Tibial nerve (tissue), 4 donors: Measurements from ENCODE around the gene KCTD14. TPM values are rescaled to one million over a fixed set of nuclear protein-coding genes. Genes with fewer than 3 reads are reported as not detected.

ENCODE experiments used
- DNase-seq, 2 donors: peaks; one replicate each; pipeline ENCODE4 v3.0.0-alpha.2; 2019; ENCODE audit warnings: low spot score in 2 of 2
- H3K27ac ChIP-seq, 4 donors: fragments of 200-600 bp; sonication (generic) in 3 of 4; one replicate each; pipeline ENCODE4 v1.5.1; 2017 to 2019; ENCODE audit warnings: mild to moderate bottlenecking in 1 of 4
- H3K27me3 ChIP-seq, 2 donors: fragments of 200-600 bp; sonication (generic) in 1 of 2; one replicate each; pipeline versions ENCODE4 v1.5.1 to v1.6.0; 2017 to 2019
- H3K36me3 ChIP-seq, 3 donors: fragments of 200-600 bp; sonication (generic); one replicate each; pipeline ENCODE4 v1.5.1; 2018 to 2019
- H3K4me1 ChIP-seq, 4 donors: fragments of 200-600 bp; sonication (generic) in 3 of 4; one replicate each; pipeline ENCODE4 v1.5.1; 2017 to 2019
- H3K4me3 ChIP-seq, 4 donors: fragments of 200-600 bp; sonication (generic) in 3 of 4; one replicate each; pipeline ENCODE4 v1.5.1; 2017 to 2019; ENCODE audit warnings: mild to moderate bottlenecking in 1 of 4, moderate library complexity in 1 of 4
- H3K9me3 ChIP-seq, 4 donors: fragments of 200-600 bp; sonication (generic) in 3 of 4; one replicate each; pipeline ENCODE4 v1.5.1; 2017 to 2019
- EP300 ChIP-seq, 2 donors: sonication (generic); formaldehyde crosslinking; IDR thresholded peaks; one replicate each; pipeline ENCODE4 v1.6.1; 2017; ENCODE audit warnings: antibody characterized with exemption in 2 of 2, mild to moderate bottlenecking in 1 of 2
- POLR2A ChIP-seq, 2 donors: fragments of 450-650 bp; IDR thresholded peaks; one replicate each; pipeline ENCODE4 v1.6.1; 2017; ENCODE audit warnings: antibody characterized with exemption in 2 of 2, mild to moderate bottlenecking in 2 of 2, moderate library complexity in 2 of 2
- WGBS, 2 donors: methylation state at CpG; one replicate each; pipeline ENCODE4 v1.1.5; 2018; 5-methylcytosine and 5-hydroxymethylcytosine counted together
- total RNA-seq, 4 donors: library from RNA; depleted of rRNA; stranded (reverse); fragments of >200 nt; gene quantifications; one replicate each; pipeline ENCODE4 v1.1.0, GENCODE V29; 2016
- TF ChIP-seq, protein P1 (sequence below), 5 experiments: fragments of 200-600 bp in 3 of 5; fragments of 450-650 bp in 2 of 5; sonication (generic) in 3 of 5; IDR thresholded peaks; one replicate each; pipeline ENCODE4 v1.5.1; 2016 to 2019; ENCODE audit warnings: antibody characterized with exemption in 5 of 5, mild to moderate bottlenecking in 3 of 5, moderate library complexity in 2 of 5

Gene KCTD14
- total RNA-seq, 4 donors from 2014 or later = 2.5 to 6.0 (median 3.4) TPM

- peaks cover 0 to 10% (median 0%) of the 10 kb centered on the region in 3 donors for H3K36me3 ChIP-seq
- DNase-seq = no peak
- TF ChIP-seq POLR2A (IDR thresholded peaks at IDR 0.05) = no peak
- TF ChIP-seq, protein P1, sequence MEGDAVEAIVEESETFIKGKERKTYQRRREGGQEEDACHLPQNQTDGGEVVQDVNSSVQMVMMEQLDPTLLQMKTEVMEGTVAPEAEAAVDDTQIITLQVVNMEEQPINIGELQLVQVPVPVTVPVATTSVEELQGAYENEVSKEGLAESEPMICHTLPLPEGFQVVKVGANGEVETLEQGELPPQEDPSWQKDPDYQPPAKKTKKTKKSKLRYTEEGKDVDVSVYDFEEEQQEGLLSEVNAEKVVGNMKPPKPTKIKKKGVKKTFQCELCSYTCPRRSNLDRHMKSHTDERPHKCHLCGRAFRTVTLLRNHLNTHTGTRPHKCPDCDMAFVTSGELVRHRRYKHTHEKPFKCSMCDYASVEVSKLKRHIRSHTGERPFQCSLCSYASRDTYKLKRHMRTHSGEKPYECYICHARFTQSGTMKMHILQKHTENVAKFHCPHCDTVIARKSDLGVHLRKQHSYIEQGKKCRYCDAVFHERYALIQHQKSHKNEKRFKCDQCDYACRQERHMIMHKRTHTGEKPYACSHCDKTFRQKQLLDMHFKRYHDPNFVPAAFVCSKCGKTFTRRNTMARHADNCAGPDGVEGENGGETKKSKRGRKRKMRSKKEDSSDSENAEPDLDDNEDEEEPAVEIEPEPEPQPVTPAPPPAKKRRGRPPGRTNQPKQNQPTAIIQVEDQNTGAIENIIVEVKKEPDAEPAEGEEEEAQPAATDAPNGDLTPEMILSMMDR (IDR thresholded peaks at IDR 0.05) = no peak
- TF ChIP-seq EP300 (IDR thresholded peaks at IDR 0.05) = no peak
- no peaks in the 10 kb centered on the region for H3K4me1 ChIP-seq
- H3K9me3 ChIP-seq = no peaks in the 10 kb centered on the region
- WGBS, 2 donors = 67 to 72% methylated on average over 2 of the region's 2 CpGs
- H3K27me3 ChIP-seq = no peaks in the 10 kb centered on the region
- H3K4me3 ChIP-seq = no peak overlapping the region
- no peak overlapping the region for H3K27ac ChIP-seq
Measured at GRCh38 chr11:78011301-78011700, 11.8 kb downstream of the KCTD14 start.

DNA sequence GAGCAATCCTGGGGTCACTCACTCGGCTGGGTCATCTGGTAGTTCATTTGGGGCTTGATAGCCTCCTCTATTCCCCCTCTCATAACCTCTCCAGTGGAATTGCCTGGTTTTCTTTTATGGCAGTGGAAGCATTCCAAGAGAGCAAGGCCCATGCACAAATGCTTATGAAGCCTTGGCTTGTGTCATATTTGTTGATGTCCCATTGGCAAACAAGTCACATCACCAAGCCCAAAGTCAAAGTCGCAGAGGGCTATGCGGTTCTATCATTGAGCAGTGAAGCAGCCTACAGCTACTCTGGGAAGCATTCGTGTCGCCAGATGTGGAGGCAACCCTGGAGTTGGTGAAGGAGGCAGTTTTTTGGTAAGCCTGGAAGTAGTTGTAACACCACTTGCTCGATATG lies 12.3 kb downstream of the KCTD14 start:
- Histone ChIP-seq H3K36me3 (peaks cover 0 to 4% (median 0%) of the 10 kb centered on the region in 3 donors), H3K27ac (no peak overlapping the region), H3K4me3 (no peak overlapping the region), H3K27me3 (no peaks in the 10 kb centered on the region), H3K4me1 (no peaks in the 10 kb centered on the region), H3K9me3 (no peaks in the 10 kb centered on the region)
- TF ChIP-seq POLR2A (IDR thresholded peaks at IDR 0.05) = no peak
- no peak for TF ChIP-seq EP300 (IDR thresholded peaks at IDR 0.05)
- TF ChIP-seq, protein P1 (IDR thresholded peaks at IDR 0.05) = no peak
- 88% methylated on average over 6 of the region's 6 CpGs for WGBS, 2 donors
- DNase-seq = no peak

DNA sequence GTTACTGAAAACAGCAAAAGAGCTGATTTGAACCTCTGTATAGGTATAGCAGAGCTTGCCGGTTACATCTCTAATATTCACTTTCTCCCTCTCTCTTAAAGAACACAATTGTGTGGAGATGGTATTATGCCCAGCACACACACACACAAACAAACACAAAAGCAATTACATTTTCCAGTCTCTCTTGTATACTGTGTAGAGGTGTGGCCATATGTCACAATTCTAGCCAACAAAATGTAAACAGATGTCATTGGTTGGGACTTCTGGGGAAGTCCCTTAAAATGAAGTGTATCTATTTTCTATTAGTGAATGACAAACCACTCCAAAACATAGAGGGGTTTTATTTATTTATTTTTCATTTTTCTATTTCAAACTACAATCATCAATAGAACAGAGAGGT lies 12.8 kb downstream of the KCTD14 start:
- no peak for DNase-seq
- Histone ChIP-seq H3K4me3 (no peak overlapping the region), H3K27me3 (no peaks in the 10 kb centered on the region), H3K4me1 (no peaks in the 10 kb centered on the region), H3K27ac (no peak overlapping the region), H3K9me3 (no peaks in the 10 kb centered on the region), H3K36me3 (no peaks in the 10 kb centered on the region)
- WGBS, 2 donors = 92 to 93% methylated on average over 1 of the region's 1 CpG
- TF ChIP-seq EP300 (IDR thresholded peaks at IDR 0.05) (no peak), POLR2A (IDR thresholded peaks at IDR 0.05) (no peak)
- TF ChIP-seq, protein P1 (IDR thresholded peaks at IDR 0.05) = no peak

DNA sequence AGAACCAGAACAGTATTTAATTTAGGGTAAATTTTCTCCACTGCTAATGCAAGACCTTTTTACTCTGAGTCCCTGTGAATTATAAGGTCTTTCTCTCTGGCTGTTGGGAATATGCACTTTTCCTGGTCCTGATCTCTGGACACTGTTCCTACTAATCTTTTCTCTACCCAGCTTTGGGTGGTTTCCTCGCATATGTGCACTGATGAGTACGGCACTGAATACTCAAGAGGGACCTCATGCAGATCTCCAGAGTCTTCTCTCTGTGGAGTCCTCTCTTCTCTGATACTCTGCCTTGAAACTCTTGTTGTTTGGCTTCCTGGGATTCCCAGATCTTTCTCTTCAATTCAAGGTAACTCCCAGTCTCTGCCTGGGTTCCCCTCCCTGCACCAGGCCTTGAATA lies 14.0 kb downstream of the KCTD14 start:
- no peaks in the 10 kb centered on the region for H3K27me3 ChIP-seq
- TF ChIP-seq, protein P1 (IDR thresholded peaks at IDR 0.05) = no peak
- TF ChIP-seq POLR2A (IDR thresholded peaks at IDR 0.05) (no peak), EP300 (IDR thresholded peaks at IDR 0.05) (no peak)
- no peaks in the 10 kb centered on the region for H3K9me3 ChIP-seq
- H3K36me3 ChIP-seq = no peaks in the 10 kb centered on the region
- H3K4me3 ChIP-seq = no peak overlapping the region
- DNase-seq = no peak
- no peaks in the 10 kb centered on the region for H3K4me1 ChIP-seq
- 88 to 89% methylated on average over 2 of the region's 2 CpGs for WGBS, 2 donors
- H3K27ac ChIP-seq = no peak overlapping the region

GRCh38 chr11:78000193-78000592 lies 22.9 kb downstream of the KCTD14 start:
- Histone ChIP-seq H3K36me3 (no peaks in the 10 kb centered on the region), H3K9me3 (no peaks in the 10 kb centered on the region), H3K27me3 (no peaks in the 10 kb centered on the region), H3K4me3 (no peak overlapping the region), H3K27ac (no peak overlapping the region), H3K4me1 (peaks cover 0 to 5% (median 1%) of the 10 kb centered on the region in 4 donors)
- TF ChIP-seq EP300 (IDR thresholded peaks at IDR 0.05) = no peak
- TF ChIP-seq, protein P1 (IDR thresholded peaks at IDR 0.05) = peak; percentile 31 to 54 (median 45)
- 0 to 14% methylated on average over 1 of the region's 1 CpG for WGBS, 2 donors
- DNase-seq = no peak
